ENCODE results near the gene NTRK2. TPM values are rescaled to one million over a fixed set of nuclear protein-coding genes. Genes with fewer than 3 reads are reported as not detected.

NTRK2 gene
- total RNA-seq, 6 donors from 2014 or later: 0.30 to 16.8 (median 2.6) TPM

GRCh38 chr9:84754881-84755280 lies 85.4 kb downstream of the NTRK2 start:
- no peak for DNase-seq
- Histone ChIP-seq H3K4me3 (no peak overlapping the region), H3K9me3 (no peaks in the 10 kb centered on the region), H3K27ac (no peak overlapping the region), H3K36me3 (no peaks in the 10 kb centered on the region), H3K27me3 (no peaks in the 10 kb centered on the region), H3K4me1 (peaks cover 0 to 23% (median 0%) of the 10 kb centered on the region in 4 donors)
- ATAC-seq (ENCODE audit: low FRiP score in 2 of 2): no peak
- TF ChIP-seq POLR2A (IDR thresholded peaks at IDR 0.05) (no peak), CTCF (IDR thresholded peaks at IDR 0.05) (no peak)
- 91 to 95% methylated on average over 5 of the region's 5 CpGs for WGBS, 2 donors

GRCh38 chr9:84755380-84755779 lies 85.9 kb downstream of the NTRK2 start:
- no peak overlapping the region for H3K4me3 ChIP-seq
- TF ChIP-seq CTCF (IDR thresholded peaks at IDR 0.05): no peak
- no peak for TF ChIP-seq EP300 (IDR thresholded peaks at IDR 0.05)
- no peak for TF ChIP-seq POLR2AphosphoS5 (IDR thresholded peaks at IDR 0.05)
- no peak for TF ChIP-seq POLR2A (IDR thresholded peaks at IDR 0.05)
- ATAC-seq (ENCODE audit: low FRiP score in 2 of 2): no peak
- no peaks in the 10 kb centered on the region for H3K27me3 ChIP-seq
- no peaks in the 10 kb centered on the region for H3K36me3 ChIP-seq
- H3K4me1 ChIP-seq: peaks cover 0 to 23% (median 0%) of the 10 kb centered on the region in 4 donors
- no peak overlapping the region for H3K27ac ChIP-seq
- DNase-seq: no peak
- H3K9me3 ChIP-seq: no peaks in the 10 kb centered on the region
- WGBS, 2 donors: 90 to 91% methylated on average over 5 of the region's 5 CpGs

GRCh38 chr9:84756171-84756570 lies 86.6 kb downstream of the NTRK2 start:
- Histone ChIP-seq H3K4me1 (peaks cover 0 to 23% (median 0%) of the 10 kb centered on the region in 4 donors), H3K9me3 (no peaks in the 10 kb centered on the region), H3K36me3 (no peaks in the 10 kb centered on the region), H3K27me3 (no peaks in the 10 kb centered on the region), H3K4me3 (no peak overlapping the region), H3K27ac (no peak overlapping the region)
- TF ChIP-seq EP300 (IDR thresholded peaks at IDR 0.05): no peak
- TF ChIP-seq POLR2AphosphoS5 (IDR thresholded peaks at IDR 0.05): no peak
- TF ChIP-seq CTCF (IDR thresholded peaks at IDR 0.05): no peak
- no peak for TF ChIP-seq POLR2A (IDR thresholded peaks at IDR 0.05)
- ATAC-seq (ENCODE audit: low FRiP score in 2 of 2) (no peak), DNase-seq (no peak)
- 83 to 87% methylated on average over 4 of the region's 4 CpGs for WGBS, 2 donors

- 70 to 84% methylated on average over 1 of the region's 1 CpG for WGBS, 2 donors
- ATAC-seq (ENCODE audit: low FRiP score in 2 of 2): no peak
- DNase-seq: no peak
- H3K27me3 ChIP-seq: no peaks in the 10 kb centered on the region
- H3K27ac ChIP-seq: no peak overlapping the region
- no peaks in the 10 kb centered on the region for H3K36me3 ChIP-seq
- no peaks in the 10 kb centered on the region for H3K9me3 ChIP-seq
- H3K4me3 ChIP-seq: no peak overlapping the region
- peaks cover 0 to 23% (median 0%) of the 10 kb centered on the region in 4 donors for H3K4me1 ChIP-seq
- no peak for TF ChIP-seq POLR2AphosphoS5 (IDR thresholded peaks at IDR 0.05)
- no peak for TF ChIP-seq EP300 (IDR thresholded peaks at IDR 0.05)
- TF ChIP-seq POLR2A (IDR thresholded peaks at IDR 0.05): no peak
- TF ChIP-seq CTCF (IDR thresholded peaks at IDR 0.05): no peak
Observed at GRCh38 chr9:84756731-84757130, 87.2 kb downstream of the NTRK2 start.

GRCh38 chr9:84758817-84759216 lies 89.3 kb downstream of the NTRK2 start:
- no peak for DNase-seq
- WGBS, 2 donors: 79 to 98% methylated on average over 1 of the region's 1 CpG

More at GRCh38 chr9:84758817-84759216, 89.3 kb downstream of the NTRK2 start:
- TF ChIP-seq EP300 (IDR thresholded peaks at IDR 0.05) (no peak), POLR2A (IDR thresholded peaks at IDR 0.05) (no peak), CTCF (IDR thresholded peaks at IDR 0.05) (no peak), POLR2AphosphoS5 (IDR thresholded peaks at IDR 0.05) (no peak)
- Histone ChIP-seq H3K27me3 (no peaks in the 10 kb centered on the region), H3K36me3 (no peaks in the 10 kb centered on the region), H3K4me3 (no peak overlapping the region), H3K4me1 (peaks cover 0 to 6% (median 0%) of the 10 kb centered on the region in 4 donors), H3K9me3 (no peaks in the 10 kb centered on the region), H3K27ac (no peak overlapping the region)
- ATAC-seq (ENCODE audit: low FRiP score in 2 of 2): no peak

Measured in upper lobe of left lung (tissue), 6 donors.